HK-2 (cell line): ENCODE measurements around the gene ATP2A2.
"Not testable (repeated sequence)": the region's sequence is repeated elsewhere in the genome, so short reads cannot be mapped to it uniquely, and the experiment has no call there.

Source experiments
- DNase-seq: peaks from one replicate; pipeline ENCODE4 v3.0.0-alpha.2; 2018; ENCODE audit not compliant: unreplicated experiment

ATP2A2 gene

DNA sequence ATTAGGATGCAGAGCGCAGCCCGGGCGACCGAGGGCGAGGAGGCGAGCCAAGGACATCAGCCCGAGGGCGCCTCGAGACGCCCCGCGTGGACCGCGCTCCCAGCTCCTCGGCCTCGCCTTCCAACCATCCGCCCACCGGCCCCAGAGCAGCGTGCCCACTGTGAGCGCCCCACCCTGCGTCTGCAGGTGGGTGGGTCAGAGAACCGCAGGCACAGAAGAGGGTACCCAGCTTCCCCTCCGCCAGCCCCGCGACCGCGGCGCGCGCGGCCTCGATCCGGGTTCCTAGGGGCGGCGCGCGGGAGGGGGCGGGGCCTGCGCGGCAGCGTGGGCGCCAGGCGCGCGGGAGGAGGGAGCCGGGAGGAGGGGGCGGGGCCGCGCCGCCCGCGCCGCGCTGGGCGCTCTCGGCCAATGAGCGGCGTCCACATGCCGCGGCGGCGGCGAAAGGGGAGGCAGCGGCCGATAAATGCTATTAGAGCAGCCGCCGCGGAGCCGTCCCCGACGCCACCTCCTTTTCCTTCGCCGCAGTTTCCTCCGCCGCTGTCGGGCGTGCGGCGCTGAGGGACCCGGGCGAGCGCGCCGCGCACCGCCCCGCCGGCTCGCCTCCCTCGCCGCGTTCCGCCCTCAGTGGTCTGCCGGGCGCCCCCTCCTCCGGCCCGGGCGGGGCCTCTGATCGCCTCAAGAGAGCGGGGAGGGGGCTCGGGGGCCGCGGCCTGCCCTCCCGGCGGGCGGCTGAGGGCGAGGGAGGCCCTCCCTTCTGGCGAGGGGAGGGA lies at the start of gene ATP2A2:
Gene ATP2A2, plus strand, starts transcription at position 469 of the 770 bp plus-strand sequence. CDS start 543 bp downstream, outside the sequence.
- peak; percentile 90 for DNase-seq

DNA sequence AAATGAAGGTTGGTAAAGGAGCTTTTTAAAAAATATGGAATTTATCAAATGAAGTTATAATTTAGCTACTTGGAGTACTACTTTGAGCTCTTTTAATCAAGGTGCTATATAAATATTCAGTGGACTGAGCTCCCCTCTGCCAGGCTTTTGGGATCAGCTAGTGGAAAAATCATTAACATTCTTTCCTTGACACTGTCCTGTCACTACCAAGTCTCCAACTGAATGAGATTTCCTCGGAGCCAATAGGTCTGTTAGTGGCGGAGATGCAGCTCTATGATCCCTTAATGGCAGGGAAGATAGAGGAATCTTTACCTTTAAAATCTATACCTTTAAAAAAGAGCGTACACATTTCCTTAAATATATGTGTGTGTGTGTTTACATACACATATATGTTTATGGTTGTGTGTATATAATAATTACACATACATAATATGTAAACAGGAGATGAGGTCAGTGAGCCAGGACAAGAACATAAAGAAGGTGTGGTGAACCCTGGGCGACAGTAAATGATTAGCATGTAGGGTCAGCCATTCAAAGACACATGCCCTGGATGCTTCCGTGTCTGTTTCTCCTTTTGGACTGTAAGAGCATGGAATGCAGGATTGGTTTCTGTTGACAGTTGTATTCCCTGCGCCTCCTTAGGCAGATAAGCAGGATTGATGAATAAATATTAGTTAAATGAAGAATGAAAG lies 47.7 kb upstream of the ATP2A2 start:
- no peak for DNase-seq

DNA sequence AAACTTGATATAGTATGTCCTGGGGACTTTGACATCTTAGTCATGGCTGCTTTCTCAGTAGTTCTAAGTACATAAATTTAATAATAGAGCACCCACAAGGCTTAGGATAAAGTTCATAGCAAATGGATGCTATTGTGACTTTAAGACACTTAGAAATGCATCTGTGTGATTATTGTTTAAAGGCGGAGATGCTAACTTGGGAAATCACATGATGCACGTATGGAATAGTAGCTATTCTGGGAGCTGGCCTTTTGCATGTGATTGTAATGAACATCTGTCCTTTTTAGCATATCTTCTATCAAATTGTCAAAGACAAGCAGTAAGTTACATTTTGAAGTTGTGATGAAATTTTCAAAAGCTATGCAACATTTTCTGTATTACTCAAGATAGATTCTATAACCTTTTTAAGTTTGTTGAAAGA lies 46.7 kb upstream of the ATP2A2 start:
- no peak for DNase-seq

DNA sequence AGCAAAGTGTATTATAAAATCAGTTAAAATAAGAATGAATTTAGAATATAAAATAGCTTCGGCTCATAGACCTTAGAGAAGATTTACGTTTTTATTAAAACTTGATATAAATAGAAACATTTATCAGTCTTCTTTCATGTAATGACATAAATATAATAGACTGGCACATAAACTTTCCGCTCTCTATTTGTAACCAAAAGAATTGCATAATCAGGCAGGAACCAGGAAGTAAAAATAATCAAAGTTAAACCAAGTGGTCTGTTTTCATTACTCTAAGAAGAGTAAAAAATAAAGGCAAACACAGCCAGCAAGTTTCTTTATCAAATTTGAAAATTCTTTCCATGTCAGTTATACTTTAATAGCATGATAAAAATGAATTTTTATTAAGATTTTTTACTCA lies 46.3 kb upstream of the ATP2A2 start:
- no peak for DNase-seq

DNA sequence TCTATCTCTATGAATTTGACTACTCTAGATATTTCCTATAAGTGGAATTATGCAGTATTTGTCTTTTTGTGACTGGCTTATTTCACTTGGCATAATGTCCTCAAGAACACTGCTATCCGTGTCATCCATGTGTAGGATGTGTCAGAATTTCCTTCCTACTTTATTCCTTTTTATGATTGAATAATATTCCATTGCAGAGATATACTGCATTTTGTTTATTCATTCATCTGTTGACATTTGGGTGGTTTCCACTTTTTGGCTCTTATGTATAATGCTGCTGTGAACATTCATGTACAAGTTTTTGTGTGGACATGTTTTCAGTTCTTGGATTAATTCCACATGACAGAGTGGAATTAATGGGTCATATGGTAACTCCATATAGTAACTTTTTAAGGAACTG lies 45.7 kb upstream of the ATP2A2 start:
- no peak for DNase-seq

DNA sequence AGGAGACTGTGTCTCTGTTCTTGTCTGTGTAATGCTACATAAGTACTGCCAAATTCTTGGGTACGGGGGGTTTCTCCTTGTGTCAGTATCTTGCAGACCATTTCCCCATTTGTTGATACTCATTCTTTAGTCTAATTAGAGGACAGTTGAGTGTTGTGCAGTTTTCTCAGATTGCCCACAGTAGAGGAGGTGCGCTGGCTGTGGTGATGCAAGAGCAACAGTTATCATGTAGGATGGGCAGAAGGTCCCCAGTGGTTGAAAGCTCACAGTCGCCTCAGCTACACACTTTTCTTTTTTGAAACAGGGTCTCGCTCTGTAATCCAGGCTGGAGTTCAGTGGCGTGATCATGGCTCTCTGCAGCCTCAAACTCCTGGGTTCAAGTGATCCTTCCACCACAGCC lies 37.8 kb upstream of the ATP2A2 start:
- DNase-seq = no peak

DNA sequence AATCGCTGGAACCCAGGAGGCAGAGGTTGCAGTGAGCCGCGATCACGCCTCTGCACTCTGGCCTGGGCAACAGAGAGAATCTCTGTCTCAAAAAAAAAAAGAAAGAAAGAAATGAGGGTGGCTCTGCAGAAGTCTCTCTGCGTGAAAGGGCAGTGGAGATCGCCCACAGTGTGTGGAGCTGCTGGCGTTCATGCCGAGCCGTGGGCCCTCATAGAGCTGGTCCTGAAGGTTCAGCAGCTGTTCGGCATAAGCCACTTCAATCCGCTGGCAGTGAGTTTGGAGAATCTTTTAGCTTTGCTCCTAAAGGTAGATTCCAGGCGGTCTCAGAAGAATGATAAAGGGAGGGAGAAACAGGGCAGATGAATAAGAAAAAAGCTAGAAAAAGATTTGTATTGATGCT lies 36.7 kb upstream of the ATP2A2 start:
- DNase-seq = no peak

DNA sequence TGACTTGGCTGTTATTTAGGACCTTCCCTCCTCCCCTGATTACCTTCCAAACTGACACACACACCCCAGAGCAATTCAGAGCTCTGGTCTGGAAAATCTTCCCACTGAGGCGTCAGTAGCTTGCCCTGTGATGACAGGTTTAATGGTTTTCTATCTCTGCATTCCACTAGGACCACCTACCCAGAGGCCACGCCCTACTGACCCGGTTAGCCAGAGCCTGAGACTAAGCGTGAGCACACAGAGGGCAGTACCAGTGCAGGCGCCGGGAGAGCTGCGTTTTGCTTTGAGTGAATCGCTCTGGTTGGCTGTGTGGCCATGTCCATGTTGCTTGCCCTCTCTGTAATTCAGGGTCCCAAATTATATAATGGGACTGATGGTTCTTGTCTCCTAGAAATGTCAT lies 36.2 kb upstream of the ATP2A2 start:
- DNase-seq = no peak

DNA sequence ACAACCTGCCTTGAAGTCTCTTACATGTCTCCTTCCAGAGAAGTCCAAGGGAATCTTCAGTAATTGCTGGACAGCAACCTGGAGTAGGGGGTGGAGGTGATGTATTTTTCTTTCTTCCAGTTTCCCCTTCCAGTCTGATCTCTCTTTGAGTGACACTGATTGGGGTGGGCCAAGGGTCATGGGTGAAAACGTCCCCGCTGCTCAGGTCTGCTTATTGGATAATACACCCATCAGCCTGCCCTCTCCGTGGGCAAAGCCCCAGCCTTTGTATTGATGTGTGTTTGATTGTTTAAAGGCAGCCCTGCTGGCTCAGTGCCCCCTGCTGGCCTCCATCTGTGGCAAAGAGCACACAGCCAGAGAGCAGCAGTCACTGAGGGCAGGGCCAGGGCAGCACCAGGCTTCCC lies 35.7 kb upstream of the ATP2A2 start:
- no peak for DNase-seq

DNA sequence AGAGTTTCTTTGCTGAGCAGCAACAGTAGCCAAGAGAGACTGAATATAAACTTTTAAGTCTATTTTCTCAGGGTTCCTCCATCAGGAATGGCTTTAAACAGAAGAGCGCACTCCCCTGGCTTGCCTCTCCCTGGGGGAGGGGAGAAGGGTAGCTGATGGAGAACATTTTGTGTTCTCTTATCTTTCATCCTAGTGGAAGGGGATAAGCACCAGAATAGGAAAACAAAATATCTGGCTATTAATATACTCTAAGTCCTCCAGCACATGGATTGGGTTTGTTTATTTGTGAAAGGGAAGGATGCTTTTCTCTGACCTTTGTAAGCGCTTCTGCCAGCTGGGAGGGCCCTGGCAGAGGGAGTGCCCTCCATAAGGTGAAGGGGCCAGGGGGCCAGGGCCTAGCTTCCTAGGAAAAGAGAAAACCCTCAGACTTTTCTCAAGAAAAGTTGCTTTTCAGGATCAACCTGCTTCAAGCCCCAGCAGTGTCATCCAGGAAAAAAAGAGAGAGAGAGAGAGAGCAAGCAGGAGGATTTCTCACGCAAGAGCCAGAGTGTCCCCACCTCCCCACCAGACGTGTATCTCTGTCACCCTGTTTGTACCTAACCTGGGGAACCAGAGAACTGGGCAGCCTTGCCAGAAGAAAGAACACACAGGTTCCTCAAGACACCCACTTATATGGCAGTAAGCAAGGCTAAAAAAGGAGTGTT lies 34.3 kb upstream of the ATP2A2 start:
- DNase-seq = no peak

DNA sequence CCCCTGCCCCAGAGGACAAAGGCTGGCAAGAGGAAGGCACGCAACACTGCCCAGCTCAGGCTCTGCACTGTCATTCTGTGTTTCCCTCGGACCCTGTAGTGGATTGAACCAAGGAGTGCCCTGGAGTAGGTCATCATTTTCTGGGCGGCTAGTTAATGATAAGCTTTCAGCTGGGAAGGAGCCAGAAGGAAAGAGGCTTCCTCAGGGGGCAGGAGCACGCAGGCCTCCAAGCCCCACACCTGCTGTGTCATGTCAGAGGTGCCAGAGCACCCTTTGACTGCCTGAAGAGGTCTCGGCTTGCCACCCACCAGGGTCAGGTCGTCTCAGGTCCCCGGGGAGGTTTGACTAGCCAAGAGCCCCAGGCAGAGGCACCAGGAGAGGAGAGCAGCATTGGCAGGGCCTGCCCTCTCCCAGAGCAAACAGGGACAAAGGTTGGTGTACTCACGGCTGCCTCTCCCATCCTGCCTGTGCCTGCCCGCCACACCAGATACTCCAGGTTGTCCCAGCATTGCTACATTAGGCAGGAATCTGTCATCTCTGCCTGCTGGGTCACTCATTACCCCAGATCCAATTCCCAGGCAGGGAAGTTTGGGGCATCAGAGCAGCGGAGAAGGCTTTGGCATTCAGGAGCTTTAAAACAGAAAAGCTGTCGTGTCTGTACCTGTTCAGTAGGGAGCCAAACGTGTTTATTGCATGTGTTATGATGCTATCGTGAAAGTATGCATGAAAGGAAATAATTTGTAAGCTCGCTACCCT lies 33.5 kb upstream of the ATP2A2 start:
- peak; percentile 64 for DNase-seq

DNA sequence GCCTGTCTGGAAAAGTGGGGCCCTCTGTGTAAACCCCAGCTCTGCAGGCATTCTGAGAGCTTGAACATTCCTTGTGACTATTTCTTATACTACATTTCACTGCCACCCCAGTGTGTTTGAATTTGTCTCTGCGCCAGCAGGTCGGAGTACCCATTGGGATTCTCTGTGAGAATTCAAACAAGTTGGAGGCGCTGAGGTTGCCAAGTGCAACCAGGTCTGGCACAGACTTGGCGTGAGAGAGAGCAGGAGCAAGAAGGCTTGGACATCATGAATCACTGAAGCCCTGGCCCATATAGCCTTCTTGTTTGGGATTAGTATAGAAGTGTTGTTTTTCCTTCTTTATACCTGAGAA lies 33.0 kb upstream of the ATP2A2 start:
- no peak for DNase-seq

DNA sequence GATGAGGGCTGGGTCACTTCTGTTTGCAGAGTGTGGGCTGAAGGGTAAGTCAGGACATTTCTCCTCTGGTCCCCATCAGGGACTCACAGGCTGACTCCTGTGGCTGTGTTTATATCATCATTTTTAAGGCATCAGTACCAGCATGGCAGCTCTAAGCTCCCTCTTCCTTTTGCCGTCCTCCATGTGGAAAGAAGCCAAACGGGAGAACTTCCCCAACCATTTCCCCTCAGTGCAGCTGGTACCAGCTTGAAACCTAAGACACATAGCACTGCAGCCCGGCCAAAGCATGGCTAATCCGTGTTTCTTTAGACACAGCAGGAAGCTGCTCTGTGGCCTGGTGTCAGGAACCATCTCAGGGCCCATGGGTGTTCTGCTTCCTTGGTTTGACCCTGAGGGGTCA lies 31.9 kb upstream of the ATP2A2 start:
- no peak for DNase-seq

DNA sequence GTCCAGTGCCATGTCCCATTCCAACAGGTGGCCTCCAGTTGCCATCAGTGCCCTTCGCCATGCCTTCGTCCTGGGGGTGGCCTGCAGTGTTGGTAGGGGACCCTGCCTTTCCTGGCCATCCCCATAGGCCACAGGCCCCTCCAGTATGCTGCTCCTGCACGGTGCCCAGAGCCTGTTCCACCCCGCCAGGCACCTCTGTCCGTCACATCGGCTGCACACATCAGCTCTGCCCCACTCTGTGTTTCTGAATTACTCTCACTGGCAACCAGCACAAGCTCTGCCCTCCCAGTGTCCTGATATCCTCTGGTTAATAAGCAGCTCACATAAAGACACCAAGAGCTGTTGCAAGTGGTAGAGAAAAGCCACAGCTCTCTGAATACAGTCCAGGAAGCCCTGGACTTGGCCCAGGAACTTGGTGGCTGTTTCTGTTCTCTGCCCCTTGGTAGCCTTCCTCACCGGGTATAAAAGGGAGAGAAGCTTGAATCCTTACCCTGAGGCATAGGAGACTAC lies 31.3 kb upstream of the ATP2A2 start:
- DNase-seq = peak; percentile 70

DNA sequence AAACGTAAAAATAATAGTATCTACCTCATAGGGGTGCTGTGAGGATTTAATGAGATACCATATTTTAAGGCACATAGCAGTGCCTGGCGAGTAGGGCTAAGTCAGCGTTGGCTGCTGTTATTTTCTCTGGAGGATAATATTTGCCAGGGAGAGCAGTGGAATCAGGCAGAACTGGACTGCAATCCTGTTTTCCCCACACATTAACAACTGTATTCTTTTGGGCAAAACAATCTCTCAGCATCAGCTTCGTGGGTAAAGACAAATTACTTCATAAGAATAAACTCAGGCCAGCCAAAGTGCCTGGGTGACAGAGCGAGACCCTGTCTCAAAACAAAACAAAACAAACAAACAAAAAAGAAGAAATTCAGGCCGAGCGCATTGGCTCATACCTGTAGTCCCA lies 29.7 kb upstream of the ATP2A2 start:
- no peak for DNase-seq

DNA sequence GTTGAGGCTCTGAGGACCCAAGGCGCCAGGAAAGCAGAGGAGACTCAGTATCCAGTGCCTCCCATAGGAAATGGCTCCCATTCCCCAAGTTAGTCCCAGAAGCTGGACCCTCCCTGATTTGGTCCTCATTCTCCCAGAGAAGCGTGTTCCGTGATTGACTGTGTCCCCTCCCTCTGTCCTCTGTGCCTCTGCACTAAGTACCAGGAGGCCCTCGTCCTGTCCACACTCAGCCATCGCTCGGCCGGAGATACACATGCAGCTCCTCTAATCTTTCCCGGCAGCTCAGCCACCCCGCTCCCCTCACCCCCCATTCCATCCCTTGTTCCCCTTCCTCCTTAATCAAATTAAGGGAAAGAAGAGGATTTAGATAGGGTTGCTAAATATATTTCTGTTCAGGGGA lies 28.3 kb upstream of the ATP2A2 start:
- DNase-seq = no peak

DNA sequence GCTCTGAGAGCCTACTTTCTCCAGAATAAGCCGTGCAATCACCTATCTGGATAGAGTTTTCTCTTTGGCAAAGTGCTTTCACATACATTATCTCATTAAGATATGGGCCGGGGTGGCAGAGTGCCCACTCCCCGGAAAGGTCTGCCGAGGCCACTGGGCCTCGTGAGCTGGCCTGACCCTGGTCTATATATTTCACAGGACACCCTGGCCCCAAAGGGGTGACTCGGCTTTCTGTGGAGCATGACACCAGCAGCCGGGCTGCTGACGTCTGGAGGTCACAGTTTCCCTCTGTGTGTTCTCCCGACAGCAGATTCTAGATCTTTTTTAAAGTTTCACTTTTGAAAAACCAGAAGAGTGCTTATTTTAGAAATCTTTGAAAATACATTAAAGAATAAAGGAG lies 27.9 kb upstream of the ATP2A2 start:
- DNase-seq = no peak

DNA sequence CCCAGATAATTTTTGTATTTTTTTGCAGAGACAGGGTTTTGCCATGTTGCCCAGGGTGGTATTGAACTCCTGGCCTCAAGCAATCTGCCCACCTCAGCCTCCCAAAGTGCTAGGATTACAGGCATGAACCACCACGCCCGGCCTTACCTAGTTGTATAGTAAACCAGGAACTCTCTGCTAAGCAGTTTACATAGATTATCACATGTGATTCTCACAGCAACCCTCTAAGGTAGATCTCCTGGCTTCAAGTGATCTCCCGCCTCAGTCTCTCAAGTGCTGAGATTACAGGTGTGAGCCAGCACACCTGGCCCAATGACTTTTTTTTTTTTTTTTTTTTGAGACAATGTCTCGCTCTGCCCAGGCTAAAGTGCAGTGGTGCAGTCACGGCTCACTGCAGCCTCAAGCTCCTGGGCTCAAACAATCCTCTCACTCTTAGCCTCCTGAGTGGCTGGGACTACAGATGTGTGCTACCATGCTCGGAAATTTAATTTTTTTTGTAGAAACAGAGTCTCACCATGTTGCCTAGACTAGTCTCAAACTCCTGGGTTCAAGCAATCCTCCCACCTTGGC lies 26.0 kb upstream of the ATP2A2 start:
- DNase-seq = no peak

DNA sequence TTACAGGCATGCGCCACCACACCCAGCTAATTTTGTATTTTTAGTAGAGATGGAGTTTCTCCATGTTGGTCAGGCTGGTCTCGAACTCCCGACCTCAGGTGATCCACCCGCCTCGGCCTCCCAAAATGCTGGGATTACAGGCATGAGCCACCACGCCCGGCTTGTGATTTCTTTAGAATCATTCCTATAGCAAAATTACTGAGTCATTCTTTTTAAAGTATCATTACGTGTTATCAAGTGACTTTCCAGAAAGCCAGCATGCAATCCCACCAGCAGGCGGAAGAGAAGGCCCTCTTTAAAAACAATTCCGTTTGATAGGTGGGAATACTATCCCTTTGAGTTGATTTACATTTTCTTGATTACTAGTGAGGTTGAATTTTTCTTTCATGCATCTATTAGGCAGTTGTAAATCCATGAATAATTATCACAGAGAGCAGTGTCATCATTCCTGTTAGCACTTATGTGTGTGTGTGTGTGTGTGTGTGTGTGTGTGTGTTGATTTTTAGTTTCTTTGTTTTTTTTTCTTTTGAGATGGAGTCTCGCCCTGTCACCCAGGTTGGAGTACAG lies 25.1 kb upstream of the ATP2A2 start:
- not testable (repeated sequence) for DNase-seq

DNA sequence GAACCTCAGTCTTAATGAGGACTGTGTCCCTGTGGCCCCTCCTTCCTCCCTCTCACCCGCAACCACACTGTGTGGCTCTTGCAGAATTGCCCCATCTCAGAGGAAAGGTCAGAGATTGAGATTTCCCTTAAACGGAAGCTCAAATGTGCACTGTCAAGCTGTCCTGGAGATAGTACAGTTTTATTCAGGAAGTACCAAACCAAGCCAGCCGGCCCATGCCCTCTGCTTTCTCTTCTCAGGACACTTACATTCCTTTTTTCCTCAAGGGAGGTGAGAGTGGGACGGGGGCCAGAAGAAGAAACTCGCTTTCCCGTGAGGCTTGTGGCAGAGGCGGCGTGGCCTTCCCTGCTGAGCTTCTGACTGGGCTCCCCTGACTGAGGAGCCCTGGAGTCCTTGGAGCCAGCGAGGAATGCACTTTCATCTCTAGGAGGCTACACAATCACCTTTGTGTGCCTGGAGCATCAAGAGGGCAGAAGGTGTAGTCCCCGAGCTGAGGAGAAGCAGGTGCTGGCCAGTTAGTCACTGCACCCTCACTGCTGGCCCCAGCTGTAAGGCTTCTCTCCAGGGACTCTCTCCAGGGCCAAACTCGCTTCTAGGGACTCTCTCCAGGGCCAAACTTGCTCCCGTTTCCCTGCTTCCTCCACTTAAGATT lies 24.1 kb upstream of the ATP2A2 start:
- no peak for DNase-seq

DNA sequence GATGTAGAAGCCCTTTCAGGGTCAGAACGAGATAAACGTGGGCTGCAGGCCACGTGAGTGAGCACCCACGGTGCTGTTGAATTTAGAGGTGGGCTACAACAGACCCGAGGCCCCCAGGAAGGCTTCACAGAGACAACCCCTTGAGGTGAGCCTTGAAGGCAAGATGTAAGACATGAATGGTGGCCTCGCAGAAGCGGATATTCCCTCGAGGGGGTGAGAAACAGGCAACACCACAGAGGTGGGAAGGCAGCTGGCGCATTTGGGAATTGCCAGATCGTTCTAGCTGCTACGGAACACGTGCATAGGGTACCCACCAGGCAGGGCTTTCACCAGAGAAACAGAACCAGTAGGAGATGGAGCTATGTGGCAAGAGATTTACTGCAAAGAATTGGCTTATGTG lies 22.6 kb upstream of the ATP2A2 start:
- DNase-seq = no peak
